ENCODE results near the gene ARHGAP40. TPM values are rescaled to one million over a fixed set of nuclear protein-coding genes. Genes with fewer than 3 reads are reported as not detected.

Gene ARHGAP40
- total and polyA plus RNA-seq, 2 of the 13 experiments (the other 11 are each of a cell fraction or from before 2014, with no cell fraction given) = 0.75 to 2.1 TPM

GRCh38 chr20:38685853-38686473 is 84.4 kb downstream of the ARHGAP40 start (continued):
- TF ChIP-seq ZNF597 (CRISPR knock-in tag; IDR thresholded peaks at IDR 0.05) (no peak), TRIM24 (CRISPR knock-in tag; IDR thresholded peaks at IDR 0.05) (no peak), POGK (CRISPR knock-in tag; conservative IDR thresholded peaks at IDR 0.05) (peak; percentile 93), PREB (CRISPR knock-in tag; IDR thresholded peaks at IDR 0.05) (peak; percentile 46; the same call in 1 of the 2 replicates), ARID2 (CRISPR knock-in tag; IDR thresholded peaks at IDR 0.05; ENCODE audit: borderline replicate concordance) (peak; percentile 87; the same call in 1 of the 2 replicates), HDAC1 (CRISPR knock-in tag; IDR thresholded peaks at IDR 0.05) (peak; percentile 67), ZNF790 (CRISPR knock-in tag; IDR thresholded peaks at IDR 0.05; ENCODE audit: borderline replicate concordance) (peak; percentile 73; the same call in 1 of the 2 replicates), GLMP (CRISPR knock-in tag; IDR thresholded peaks at IDR 0.05; ENCODE audit: borderline replicate concordance) (peak; percentile 87; the same call in 1 of the 2 replicates), ZNF850 (CRISPR knock-in tag; conservative IDR thresholded peaks at IDR 0.05) (no peak), ARID4A (CRISPR knock-in tag; IDR thresholded peaks at IDR 0.05; ENCODE audit: borderline replicate concordance) (peak; percentile 60; the same call in 1 of the 2 replicates), ETV6 (CRISPR knock-in tag; conservative IDR thresholded peaks at IDR 0.05) (peak; percentile 97), ZSCAN12 (CRISPR knock-in tag; IDR thresholded peaks at IDR 0.05) (peak; percentile 99)
